Body of pancreas (tissue), 4 donors: ENCODE measurements around the gene NDEL1.

Experiments used
- CTCF ChIP-seq, 7 experiments: fragments of 450-650 bp in 4 of 7; fragments of 200-600 bp in 3 of 7; sonication (generic) in 3 of 7; IDR thresholded peaks; one replicate each; pipeline ENCODE4 v1.5.1; 2016 to 2019; ENCODE audit warnings: antibody characterized with exemption in 7 of 7
- POLR2A ChIP-seq, 3 donors: fragments of 450-650 bp; IDR thresholded peaks; one replicate each; pipeline ENCODE4 v1.6.1; 2016; ENCODE audit warnings: antibody characterized with exemption in 3 of 3, mild to moderate bottlenecking in 2 of 3

- TF ChIP-seq CTCF (IDR thresholded peaks at IDR 0.05) (no peak), POLR2A (IDR thresholded peaks at IDR 0.05) (no peak)
Observed at GRCh38 chr17:8467527-8467926, 31.8 kb downstream of the NDEL1 start.
